HepG2 (cell line): Measurements from ENCODE around the gene PRDX5. TPM values are rescaled to one million over a fixed set of nuclear protein-coding genes. Genes with fewer than 3 reads are reported as not detected.

Source experiments
- ARNT2 ChIP-seq: sonication (generic); formaldehyde crosslinking; IDR thresholded peaks from 2 replicates; pipeline ENCODE4 v1.8.0; 2022; ENCODE audit warnings: mild to moderate bottlenecking, low read depth, missing genetic modification reagents, moderate library complexity
- DMAP1 ChIP-seq: IDR thresholded peaks from 2 replicates; pipeline ENCODE4 v1.6.1; 2016
- DNMT1 ChIP-seq: sonication (generic); formaldehyde crosslinking; IDR thresholded peaks from 2 replicates; pipeline ENCODE4 v1.5.1; 2020; ENCODE audit warnings: mild to moderate bottlenecking, missing genetic modification reagents
- KLF12 ChIP-seq: sonication (generic); formaldehyde crosslinking; IDR thresholded peaks from 2 replicates; pipeline ENCODE4 v1.4.0; 2020; ENCODE audit warnings: missing genetic modification reagents, borderline replicate concordance
- LBX2 ChIP-seq: sonication (generic); formaldehyde crosslinking; IDR thresholded peaks from 2 replicates; pipeline ENCODE4 v1.5.0; 2020; ENCODE audit warnings: missing genetic modification reagents, mild to moderate bottlenecking, borderline replicate concordance
- NFYC ChIP-seq: IDR thresholded peaks from 2 replicates; pipeline ENCODE4 v1.6.1; 2016; ENCODE audit warnings: missing genetic modification reagents, missing compliant biosample characterization
- NR2F6 ChIP-seq, 2 experiments: IDR thresholded peaks; 2 replicates each; pipeline ENCODE4 v1.6.1; 2016; ENCODE audit warnings: antibody characterized with exemption in 1 of 2, mild to moderate bottlenecking in 1 of 2
- PLSCR1 ChIP-seq: sonication (generic); formaldehyde crosslinking; IDR thresholded peaks from 2 replicates; pipeline ENCODE4 v1.5.0; 2020; ENCODE audit warnings: missing genetic modification reagents, mild to moderate bottlenecking, borderline replicate concordance
- PPARG ChIP-seq: conservative IDR thresholded peaks from 2 replicates; pipeline ENCODE4 v1.6.1; 2016; ENCODE audit warnings: missing biosample characterization, missing genetic modification reagents
- RCOR2 ChIP-seq: IDR thresholded peaks from 2 replicates; pipeline ENCODE4 v1.6.1; 2016; ENCODE audit warnings: missing biosample characterization, missing genetic modification reagents
- TAF1 ChIP-seq: sonication (generic); formaldehyde crosslinking; IDR thresholded peaks from 2 replicates; pipeline ENCODE4 v1.4.0; 2020; ENCODE audit warnings: missing genetic modification reagents
- THAP8 ChIP-seq: sonication (generic); formaldehyde crosslinking; IDR thresholded peaks from 2 replicates; pipeline ENCODE4 v1.5.1; 2020; ENCODE audit warnings: missing genetic modification reagents, mild to moderate bottlenecking, borderline replicate concordance
- ZBTB21 ChIP-seq: sonication (generic); formaldehyde crosslinking; IDR thresholded peaks from 2 replicates; pipeline ENCODE4 v1.4.0; 2020; ENCODE audit warnings: missing genetic modification reagents
- ZNF18 ChIP-seq: sonication (generic); formaldehyde crosslinking; IDR thresholded peaks from 2 replicates; pipeline ENCODE4 v1.8.0; 2022; ENCODE audit warnings: mild to moderate bottlenecking, missing genetic modification reagents; ENCODE audit not compliant: insufficient replicate concordance
- ZNF34 ChIP-seq: sonication (generic); formaldehyde crosslinking; IDR thresholded peaks from 2 replicates; pipeline ENCODE4 v1.4.0; 2020; ENCODE audit warnings: mild to moderate bottlenecking, missing genetic modification reagents, borderline replicate concordance
- ZNF570 ChIP-seq: sonication (generic); formaldehyde crosslinking; IDR thresholded peaks from 2 replicates; pipeline ENCODE4 v1.4.0; 2020; ENCODE audit warnings: mild to moderate bottlenecking, missing genetic modification reagents, borderline replicate concordance
- ZNF598 ChIP-seq: sonication (generic); formaldehyde crosslinking; IDR thresholded peaks from 2 replicates; pipeline ENCODE4 v1.5.1; 2020; ENCODE audit warnings: mild to moderate bottlenecking, missing genetic modification reagents, borderline replicate concordance
- ZNF687 ChIP-seq: sonication (generic); formaldehyde crosslinking; IDR thresholded peaks from 2 replicates; pipeline ENCODE4 v1.5.1; 2020; ENCODE audit warnings: mild to moderate bottlenecking, missing genetic modification reagents, moderate library complexity
- ZNF776 ChIP-seq: sonication (generic); formaldehyde crosslinking; IDR thresholded peaks from 2 replicates; pipeline ENCODE4 v1.4.0; 2020; ENCODE audit warnings: mild to moderate bottlenecking, missing genetic modification reagents
- ZNF782 ChIP-seq: sonication (generic); formaldehyde crosslinking; IDR thresholded peaks from 2 replicates; pipeline ENCODE4 v1.4.0; 2020; ENCODE audit warnings: missing genetic modification reagents, mild to moderate bottlenecking, borderline replicate concordance
- ZNF839 ChIP-seq: sonication (generic); formaldehyde crosslinking; IDR thresholded peaks from 2 replicates; pipeline ENCODE4 v1.4.0; 2020; ENCODE audit warnings: missing genetic modification reagents, mild to moderate bottlenecking, borderline replicate concordance
- ZNF850 ChIP-seq: sonication (generic); formaldehyde crosslinking; conservative IDR thresholded peaks from 2 replicates; pipeline ENCODE4 v1.9.0; 2021; ENCODE audit warnings: mild to moderate bottlenecking, missing genetic modification reagents
- ZNF891 ChIP-seq: sonication (generic); formaldehyde crosslinking; IDR thresholded peaks from 2 replicates; pipeline ENCODE4 v1.5.0; 2020; ENCODE audit warnings: mild to moderate bottlenecking, missing genetic modification reagents
- ZSCAN31 ChIP-seq: sonication (generic); formaldehyde crosslinking; IDR thresholded peaks from 2 replicates; pipeline ENCODE4 v1.5.0; 2020; ENCODE audit warnings: low read depth, mild to moderate bottlenecking, missing genetic modification reagents
- polyA plus RNA-seq, 8 experiments: library from polyadenylated mRNA; depleted of rRNA in 3 of 8; stranded (reverse) in 7 of 8; unstranded in 1 of 8; fragments of >200 nt; fragmentation: Illumina TruSeq in 4 of 8; extraction: Trizol in 4 of 8; gene quantifications; 2 replicates each; pipeline versions ENCODE4 v1.2.1 to v1.2.3, GENCODE V29; 2011 to 2016; ENCODE audit warnings: low read depth in 4 of 8, missing spikeins in 1 of 8, mixed read lengths in 1 of 8; ENCODE audit not compliant: insufficient read depth in 1 of 8
- total RNA-seq, 5 experiments: library from RNA; depleted of rRNA; stranded (reverse); fragments of >200 nt; fragmentation: Illumina TruSeq; extraction: Trizol; gene quantifications; 2 replicates each; pipeline ENCODE4 v1.2.3, GENCODE V29; 2016; ENCODE audit warnings: low read depth in 1 of 5

PRDX5 gene
- total and polyA plus RNA-seq, 2 of the 13 experiments (the other 11 are each of a cell fraction or from before 2014, with no cell fraction given), result 215 to 311 TPM

GRCh38 chr11:64306563-64306875, 11.4 kb upstream of the PRDX5 start (continued):
- TF ChIP-seq PLSCR1 (CRISPR knock-in tag) (no peak), ZNF34 (CRISPR knock-in tag) (no peak), ZSCAN31 (CRISPR knock-in tag) (no peak), ARNT2 (CRISPR knock-in tag) (0 out of 2 replicates have a peak, but pooled peaks have one; percentile 1), ZNF850 (CRISPR knock-in tag) (no peak), KLF12 (CRISPR knock-in tag) (no peak), NR2F6 (IDR thresholded peaks at IDR 0.05) (no peak), NR2F6 (CRISPR knock-in tag; IDR thresholded peaks at IDR 0.05) (no peak), ZNF891 (CRISPR knock-in tag) (no peak), DNMT1 (CRISPR knock-in tag) (no peak), ZBTB21 (CRISPR knock-in tag) (no peak), ZNF687 (CRISPR knock-in tag) (peak; percentile 47; the same call in 1 of the 2 replicates), RCOR2 (CRISPR knock-in tag) (no peak), LBX2 (CRISPR knock-in tag) (no peak), DMAP1 (CRISPR knock-in tag) (0 out of 2 replicates have a peak, but pooled peaks have one; percentile 10), TAF1 (CRISPR knock-in tag) (0 out of 2 replicates have a peak, but pooled peaks have one; percentile 18), ZNF782 (CRISPR knock-in tag) (no peak), ZNF18 (peak; percentile 85), ZNF839 (CRISPR knock-in tag) (0 out of 2 replicates have a peak, but pooled peaks have one; percentile 33), NFYC (CRISPR knock-in tag) (no peak), ZNF598 (CRISPR knock-in tag) (0 out of 2 replicates have a peak, but pooled peaks have one; percentile 13), ZNF776 (CRISPR knock-in tag) (no peak), THAP8 (CRISPR knock-in tag) (no peak), ZNF570 (CRISPR knock-in tag) (no peak), PPARG (CRISPR knock-in tag) (no peak)
